HEK293T (cell line): ENCODE data around the gene LRG1.

Experiments
- ARNT ChIP-seq: fragments of 450-650 bp; IDR thresholded peaks from 2 replicates; pipeline ENCODE4 v1.6.1; 2017; ENCODE audit warnings: mild to moderate bottlenecking
- BHLHE40 ChIP-seq: fragments of 450-650 bp; IDR thresholded peaks from 2 replicates; pipeline ENCODE4 v1.6.1; 2016; ENCODE audit warnings: mild to moderate bottlenecking, moderate library complexity, borderline replicate concordance
- CTBP1 ChIP-seq: fragments of 450-650 bp; IDR thresholded peaks from 2 replicates; pipeline ENCODE4 v1.6.1; 2016; ENCODE audit warnings: borderline replicate concordance
- ELF4 ChIP-seq: fragments of 450-650 bp; IDR thresholded peaks from 2 replicates; pipeline ENCODE4 v1.6.1; 2017; ENCODE audit warnings: antibody characterized with exemption
- FOXA1 ChIP-seq: fragments of 450-650 bp; IDR thresholded peaks from 2 replicates; pipeline ENCODE4 v1.6.1; 2016; ENCODE audit warnings: mild to moderate bottlenecking
- FOXK2 ChIP-seq: fragments of 450-650 bp; IDR thresholded peaks from 2 replicates; pipeline ENCODE4 v1.6.1; 2016; ENCODE audit warnings: mild to moderate bottlenecking
- FOXM1 ChIP-seq: fragments of 450-650 bp; IDR thresholded peaks from 2 replicates; pipeline ENCODE4 v1.6.1; 2017; ENCODE audit warnings: mild to moderate bottlenecking, borderline replicate concordance
- HDGF ChIP-seq: fragments of 450-650 bp; IDR thresholded peaks from 2 replicates; pipeline ENCODE4 v1.6.1; 2017; ENCODE audit warnings: antibody characterized with exemption, borderline replicate concordance
- NFRKB ChIP-seq: fragments of 450-650 bp; IDR thresholded peaks from 2 replicates; pipeline ENCODE4 v1.6.1; 2016; ENCODE audit warnings: mild to moderate bottlenecking, moderate library complexity
- PKNOX1 ChIP-seq: fragments of 450-650 bp; IDR thresholded peaks from 2 replicates; pipeline ENCODE4 v1.6.1; 2016
- SP1 ChIP-seq: fragments of 450-650 bp; IDR thresholded peaks from 2 replicates; pipeline ENCODE4 v1.6.1; 2017
- TARDBP ChIP-seq: fragments of 450-650 bp; IDR thresholded peaks from 2 replicates; pipeline ENCODE4 v1.6.1; 2016

GRCh38 chr19:4570402-4570801 is 30.6 kb upstream of the LRG1 start:
- no peak for TF ChIP-seq HDGF
- no peak for TF ChIP-seq TARDBP
- no peak for TF ChIP-seq NFRKB
- no peak for TF ChIP-seq FOXM1
- TF ChIP-seq PKNOX1, result no peak
- no peak for TF ChIP-seq SP1
- no peak for TF ChIP-seq FOXK2
- TF ChIP-seq ELF4, result no peak
- TF ChIP-seq FOXA1, result no peak
- no peak for TF ChIP-seq BHLHE40
- TF ChIP-seq CTBP1, result no peak
- TF ChIP-seq ARNT, result no peak
